Psoas muscle (tissue), 8 donors: Measurements from ENCODE around the gene ASAP2. TPM values are rescaled to one million over a fixed set of nuclear protein-coding genes. Genes with fewer than 3 reads are reported as not detected.

Source experiments
- ATAC-seq, 4 donors: fragments of 200-7000 bp; cut with Tn5 transposase; one replicate each; pipeline ENCODE4 v1.9.1; 2020; ENCODE audit warnings: moderate library complexity in 3 of 4, mild to moderate bottlenecking in 2 of 4
- DNase-seq, 2 donors: peaks; one replicate each; pipeline ENCODE4 v3.0.0-alpha.2; 2020
- H3K27ac ChIP-seq: fragments of 200-600 bp; one replicate; pipeline ENCODE4 v1.8.0; 2022
- H3K27me3 ChIP-seq, 3 donors: fragments of 200-600 bp in 1 of 3; one replicate each; pipeline versions ENCODE4 v1.6.1 to v1.8.0; 2013 to 2022; ENCODE audit warnings: low read length in 2 of 3, mild to moderate bottlenecking in 2 of 3, moderate library complexity in 1 of 3; ENCODE audit not compliant: insufficient read depth in 3 of 3
- H3K36me3 ChIP-seq, 2 donors: fragments of 200-600 bp in 1 of 2; one replicate each; pipeline versions ENCODE4 v1.6.1 to v1.8.0; 2013 to 2022; ENCODE audit warnings: low read depth in 1 of 2, mild to moderate bottlenecking in 1 of 2, moderate library complexity in 1 of 2; ENCODE audit not compliant: insufficient read depth in 1 of 2
- H3K4me1 ChIP-seq: fragments of 200-600 bp; one replicate; pipeline ENCODE4 v1.8.0; 2022
- H3K4me3 ChIP-seq: fragments of 200-600 bp; one replicate; pipeline ENCODE4 v1.8.0; 2022; ENCODE audit warnings: mild to moderate bottlenecking
- H3K9me3 ChIP-seq: fragments of 200-600 bp; one replicate; pipeline ENCODE4 v1.8.0; 2022
- CTCF ChIP-seq: fragments of 200-600 bp; IDR thresholded peaks from one replicate; pipeline ENCODE4 v1.8.0; 2022; ENCODE audit warnings: antibody characterized with exemption
- WGBS, 3 donors: extraction: QIAGEN DNeasy Blood & Tissue Kit; methylation state at CpG; one replicate each; pipeline versions ENCODE4 v1.1.6 to v1.1.7; 2013; 5-methylcytosine and 5-hydroxymethylcytosine counted together
- intact Hi-C, 2 donors: fragments of 100-400 bp; cut with DNase I; formaldehyde crosslinking; loops; one replicate each; pipeline versions ENCODE4 v1.11.0 to v1.14.2; 2022
- polyA plus RNA-seq, 3 donors: library from polyadenylated mRNA; stranded (reverse); fragments of 200-250 nt; gene quantifications; one replicate each; pipeline ENCODE4 v1.2.3, GENCODE V29; 2013
- total RNA-seq, 4 donors: library from RNA; stranded (reverse); fragmentation: NEBNext Ultra II Directional in 2 of 4; extraction: Animal tissue kit (Norgen Biotek cat#: 25700) in 2 of 4; gene quantifications; one replicate each; pipeline versions ENCODE4 v1.2.1 to v1.2.4, GENCODE V29; 2021 to 2023
- donor health status: healthy with polysubstance abuse.
- donor health status: DM: no; HTN: no; CAD: no; lungs with moderate emphysema.
- donor health status: Bipolar disorder and iron deficiency.
- donor health status: healthy.
- donor health status: DM: yes; HTN: yes; CAD: no.
- donor health status: DM: no; HTN: no; CAD: no.
- donor health status: DM: no; HTN: no; CAD: no.
- donor health status: DM: yes; HTN: yes; CAD: no.

ASAP2 gene
- total and polyA plus RNA-seq, 7 donors: 1.6 to 9.0 (median 3.3) TPM

- H3K9me3 ChIP-seq: no peaks in the 10 kb centered on the region
- no peak for DNase-seq
- no peaks in the 10 kb centered on the region for H3K27me3 ChIP-seq
- no peak overlapping the region for H3K27ac ChIP-seq
- no peaks in the 10 kb centered on the region for H3K4me1 ChIP-seq
- 81 to 83% (median 82%) methylated on average over 4 of the region's 4 CpGs for WGBS, 3 donors
- intact Hi-C loops: no loop called here
- H3K4me3 ChIP-seq: no peak overlapping the region
- TF ChIP-seq CTCF: no peak
- H3K36me3 ChIP-seq: peaks cover 3 to 45% of the 10 kb centered on the region in 2 donors
- no peak for ATAC-seq
Measured at GRCh38 chr2:9355716-9356115, 149.1 kb downstream of the ASAP2 start.

- no peak overlapping the region for H3K27ac ChIP-seq
- intact Hi-C loops: no loop called here
- H3K9me3 ChIP-seq: no peaks in the 10 kb centered on the region
- no peak for TF ChIP-seq CTCF
- 87 to 90% (median 90%) methylated on average over 11 of the region's 11 CpGs for WGBS, 3 donors
- H3K4me1 ChIP-seq: no peaks in the 10 kb centered on the region
- no peak for DNase-seq
- H3K27me3 ChIP-seq: no peaks in the 10 kb centered on the region
- H3K4me3 ChIP-seq: no peak overlapping the region
- H3K36me3 ChIP-seq: peaks cover 0 to 45% of the 10 kb centered on the region in 2 donors
- ATAC-seq: no peak
Measured at GRCh38 chr2:9356261-9356660, 149.6 kb downstream of the ASAP2 start.

- H3K36me3 ChIP-seq: peaks cover 0 to 36% of the 10 kb centered on the region in 2 donors
- H3K27me3 ChIP-seq: no peaks in the 10 kb centered on the region
- 58 to 75% (median 65%) methylated on average over 1 of the region's 1 CpG for WGBS, 3 donors
- intact Hi-C loops: no loop called here
- TF ChIP-seq CTCF: no peak
- ATAC-seq (no peak), DNase-seq (no peak)
- H3K4me1 ChIP-seq: no peaks in the 10 kb centered on the region
- no peak overlapping the region for H3K27ac ChIP-seq
- no peak overlapping the region for H3K4me3 ChIP-seq
- no peaks in the 10 kb centered on the region for H3K9me3 ChIP-seq
Measured at GRCh38 chr2:9358846-9359245, 152.2 kb downstream of the ASAP2 start.

GRCh38 chr2:9359463-9359862 is 152.9 kb downstream of the ASAP2 start:
- ATAC-seq (no peak), DNase-seq (no peak)
- Histone ChIP-seq H3K27me3 (no peaks in the 10 kb centered on the region), H3K9me3 (no peaks in the 10 kb centered on the region), H3K4me1 (no peaks in the 10 kb centered on the region), H3K36me3 (peaks cover 0 to 33% of the 10 kb centered on the region in 2 donors), H3K27ac (no peak overlapping the region), H3K4me3 (no peak overlapping the region)
- WGBS, 3 donors: 93 to 96% (median 93%) methylated on average over 4 of the region's 4 CpGs
- no peak for TF ChIP-seq CTCF
- intact Hi-C loops: no loop called here

GRCh38 chr2:9360110-9360509 is 153.5 kb downstream of the ASAP2 start:
- Histone ChIP-seq H3K9me3 (no peaks in the 10 kb centered on the region), H3K4me3 (no peak overlapping the region), H3K4me1 (no peaks in the 10 kb centered on the region), H3K36me3 (peaks cover 0 to 28% of the 10 kb centered on the region in 2 donors), H3K27me3 (no peaks in the 10 kb centered on the region), H3K27ac (no peak overlapping the region)
- TF ChIP-seq CTCF: no peak
- DNase-seq (no peak), ATAC-seq (no peak)
- 97 to 100% (median 97%) methylated on average over 1 of the region's 1 CpG for WGBS, 3 donors
- intact Hi-C loops: no loop called here
